ENCODE measurements around the gene KRT84. TPM values are rescaled to one million over a fixed set of nuclear protein-coding genes. Genes with fewer than 3 reads are reported as not detected.
A peak's percentile ranks its signal among the peaks of the same experiment; 100 is the strongest.

KRT84 gene
- total and polyA plus RNA-seq, 2 of the 4 experiments (the other 2 are of a cell fraction), result not detected

- POLR2A ChIA-PET (ENCODE audit: unreplicated experiment), result interaction anchor here (0.7 kb wide), 1 partner anchor 73 kb away, joined by 4 read pairs; no protein-coding TSS in a partner anchor
- ATAC-seq (ENCODE audit: low read depth), result no peak
- no peaks in the 10 kb centered on the region for H3K36me3 ChIP-seq (ENCODE audit: control insufficient read depth, insufficient read depth, low read length)
Measured at GRCh38 chr12:52337054-52337453, 48.4 kb downstream of the KRT84 start.

More at GRCh38 chr12:52337054-52337453, 48.4 kb downstream of the KRT84 start:
- no peak overlapping the region for H2BK20ac ChIP-seq (ENCODE audit: low read depth, low read length)
- no peak overlapping the region for H4K91ac ChIP-seq (ENCODE audit: insufficient read depth, low read depth, low read length)
- no peaks in the 10 kb centered on the region for H4K20me1 ChIP-seq (ENCODE audit: insufficient read depth, low read length)
- H4K5ac ChIP-seq (ENCODE audit: low read depth, low read length), result no peak overlapping the region
- intact Hi-C loops (cut with micrococcal nuclease) (no loop called here), dilution Hi-C loops (cut with HindIII; ENCODE audit: low sequenced_read_pairs, unreplicated experiment) (no loop called here), in situ Hi-C loops (cut with MboI; ENCODE audit: low sequenced_read_pairs) (no loop called here)
- H3K4me1 ChIP-seq (ENCODE audit: control insufficient read depth, insufficient read depth, low read length), result no peaks in the 10 kb centered on the region
- H3K4me3 ChIP-seq (ENCODE audit: insufficient read depth, low read depth, low read length), result no peak overlapping the region
- H3K4ac ChIP-seq (ENCODE audit: low read depth, low read length), result no peak overlapping the region
- H3K14ac ChIP-seq (replicated peaks; ENCODE audit: low read depth, low read length), result no peak overlapping the region
- no CpG with 5 or more reads among the region's 1 CpG for WGBS, 2 experiments (ENCODE audit: extremely low coverage in 2 of 2, insufficient read length in 1 of 2)
- no peak overlapping the region for H4K8ac ChIP-seq (ENCODE audit: low read depth in 2 of 2, low read length in 2 of 2)
- H3K79me1 ChIP-seq (ENCODE audit: low read depth in 1 of 2, low read length in 2 of 2), result no peaks in the 10 kb centered on the region
- BruUV-seq (replicated peaks), result no TSS peak
- no peak overlapping the region for H3K27ac ChIP-seq (ENCODE audit: insufficient read depth, low read length)
- no peak overlapping the region for H3K18ac ChIP-seq (ENCODE audit: low read depth, low read length)
- H3K56ac ChIP-seq (ENCODE audit: extremely low read depth, insufficient read depth, low read length), result no peak overlapping the region
- H2AFZ ChIP-seq (replicated peaks; ENCODE audit: low read length, poor library complexity), result no peak overlapping the region
- TF ChIP-seq NFE2L2 (IDR thresholded peaks at IDR 0.05; ENCODE audit: low read depth, low read length) (peak; percentile 64), MXI1 (IDR thresholded peaks at IDR 0.05; ENCODE audit: borderline replicate concordance, low read depth, low read length) (no peak), FOS (IDR thresholded peaks at IDR 0.05; ENCODE audit: low read depth, low read length) (0 out of 2 replicates have a peak, but pooled peaks have one; percentile 28)
- no peak overlapping the region for H2BK120ac ChIP-seq (ENCODE audit: low read depth, low read length)
- peaks cover 5% of the 10 kb centered on the region; the same call in 1 of the 2 replicates for H3K9me3 ChIP-seq (ENCODE audit: control insufficient read depth, insufficient read depth, low read length)
- H3K27me3 ChIP-seq (ENCODE audit: control insufficient read depth, insufficient read depth, low read length), result peaks cover 49% of the 10 kb centered on the region
- H2BK5ac ChIP-seq (ENCODE audit: low read depth, low read length, poor library complexity, severe bottlenecking), result no peak overlapping the region
- H2AK5ac ChIP-seq (ENCODE audit: low read depth, low read length), result no peak overlapping the region
- H2AK9ac ChIP-seq (replicated peaks; ENCODE audit: low read depth, low read length, poor library complexity), result no peak overlapping the region
- DNase-seq, result no peak
- CTCF ChIA-PET, result interaction anchor here (1.5 kb wide), 1 partner anchor 115 kb away, joined by 3 read pairs; no protein-coding TSS in a partner anchor
- H3K9ac ChIP-seq (ENCODE audit: low read depth, low read length), result no peak overlapping the region
- H3K23ac ChIP-seq (ENCODE audit: low read depth, low read length), result no peak overlapping the region
- no peak overlapping the region for H3K4me2 ChIP-seq (ENCODE audit: low read depth, low read length)
- H3K9me1 ChIP-seq (ENCODE audit: insufficient read depth, low read length), result no peaks in the 10 kb centered on the region
- no peak overlapping the region for H2BK15ac ChIP-seq (ENCODE audit: low read depth, low read length)
